ENCODE data around the gene PRND.

GRCh38 chr20:4725263-4725550, 3.5 kb downstream of the PRND start:
- TF ChIP-seq CTCF (IDR thresholded peaks at IDR 0.05; ENCODE audit: low read length) = no peak
- no peak for TF ChIP-seq EZH2phosphoT487 (IDR thresholded peaks at IDR 0.05; ENCODE audit: low read length)

All from MM.1S (cell line).